A673 (cell line): ENCODE measurements around the gene CHAC2. TPM values are rescaled to one million over a fixed set of nuclear protein-coding genes. Genes with fewer than 3 reads are reported as not detected.

Experiments used
- BruUV-seq: library from RNA; stranded (reverse); fragments of 400-500 nt; replicated peaks from 2 replicates; lab custom pipeline; 2021; lab: Mats Ljungman, UMichigan
- CTCF ChIA-PET: fragments of 300-600 bp; sonication (Branson Sonifier 250); formaldehyde crosslinking; loops from one replicate; lab custom pipeline; 2022; ENCODE audit warnings: antibody characterized with exemption; lab: Charles Lee
- POLR2A ChIA-PET: fragments of 300-600 bp; sonication (Branson Sonifier 250); formaldehyde crosslinking; loops from one replicate; lab custom pipeline; 2022; ENCODE audit warnings: antibody characterized with exemption; ENCODE audit not compliant: low non-redundant PET; lab: Charles Lee
- DNase-seq: peaks from one replicate; pipeline ENCODE4 v3.0.0-alpha.2; 2015; ENCODE audit warnings: low spot score
- H3K27ac ChIP-seq: fragments of 200-600 bp; sonication (generic); 2 replicates; pipeline ENCODE4 v1.5.1; 2016; ENCODE audit warnings: mixed run types, low read depth, mild to moderate bottlenecking, mixed read lengths, antibody characterized with exemption, low read length; ENCODE audit not compliant: poor library complexity, severe bottlenecking
- H3K27me3 ChIP-seq: fragments of 200-600 bp; sonication (generic); replicated peaks from 2 replicates; pipeline ENCODE4 v1.6.1; 2017; ENCODE audit warnings: mixed run types, low read depth, mild to moderate bottlenecking, mixed read lengths, antibody characterized with exemption, low read length; ENCODE audit not compliant: insufficient read depth, poor library complexity
- H3K36me3 ChIP-seq: fragments of 200-600 bp; sonication (generic); 2 replicates; pipeline ENCODE4 v1.6.1; 2016; ENCODE audit warnings: mixed run types, mild to moderate bottlenecking, mixed read lengths, antibody characterized with exemption, low read length; ENCODE audit not compliant: insufficient read depth, poor library complexity, severe bottlenecking
- H3K4me1 ChIP-seq: fragments of 200-600 bp; sonication (generic); 2 replicates; pipeline ENCODE4 v1.6.1; 2017; ENCODE audit warnings: mixed run types, mild to moderate bottlenecking, mixed read lengths, antibody characterized with exemption, low read length; ENCODE audit not compliant: insufficient read depth, poor library complexity, severe bottlenecking
- H3K4me3 ChIP-seq: fragments of 200-600 bp; sonication (generic); 2 replicates; pipeline ENCODE4 v1.5.1; 2016; ENCODE audit warnings: low read depth, mixed run types, mild to moderate bottlenecking, mixed read lengths, low read length; ENCODE audit not compliant: poor library complexity, severe bottlenecking
- H3K9me3 ChIP-seq: fragments of 200-600 bp; sonication (generic); 2 replicates; pipeline ENCODE4 v1.6.1; 2016; ENCODE audit warnings: mixed run types, low read depth, mild to moderate bottlenecking, mixed read lengths, antibody characterized with exemption, low read length; ENCODE audit not compliant: poor library complexity, severe bottlenecking
- EZH2 ChIP-seq: fragments of 200-600 bp; sonication (generic); IDR thresholded peaks from 2 replicates; pipeline ENCODE4 v1.6.1; 2017; ENCODE audit warnings: borderline replicate concordance, low read depth, mild to moderate bottlenecking, mixed read lengths, antibody characterized with exemption, low read length; ENCODE audit not compliant: poor library complexity, severe bottlenecking
- intact Hi-C: fragments of 100-400 bp; cut with micrococcal nuclease; formaldehyde crosslinking; loops from one replicate; pipeline ENCODE4 v1.10.0; 2022; ENCODE audit not compliant: unreplicated experiment
- total RNA-seq: library from RNA; stranded (reverse); gene quantifications from 2 replicates; pipeline ENCODE4 v1.2.3, GENCODE V29; 2021
- TF ChIP-seq, protein P1 (sequence below): fragments of 300-800, 200-600 bp; sonication (generic); conservative IDR thresholded peaks from 2 replicates; pipeline ENCODE4 v1.5.1; 2017; ENCODE audit warnings: low read depth, mild to moderate bottlenecking, antibody characterized with exemption, low read length, moderate library complexity, mixed read lengths

The CHAC2 gene
- total RNA-seq, 1 experiment from 2014 or later = 20.1 TPM

DNA sequence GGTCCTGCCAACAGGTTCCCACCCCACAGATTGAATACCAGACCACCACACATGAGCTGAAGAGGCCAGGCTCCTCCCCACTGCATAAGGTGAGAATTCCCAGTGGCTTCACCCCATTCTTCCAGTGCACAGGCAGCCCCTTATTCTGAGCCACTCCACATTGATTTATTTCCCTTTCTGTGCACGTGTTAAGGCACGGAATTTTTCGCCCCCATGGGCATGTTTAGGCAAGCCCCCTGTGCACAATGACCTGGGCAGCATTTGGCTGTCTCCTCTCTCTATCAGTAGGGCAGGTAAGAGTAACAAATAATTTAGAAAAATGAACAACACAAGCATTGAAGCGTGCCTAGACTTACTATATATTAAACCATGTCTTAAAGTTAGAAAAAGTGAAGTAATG is 15.2 kb upstream of the CHAC2 start:
- no peak overlapping the region for H3K4me3 ChIP-seq
- no peak for TF ChIP-seq EZH2
- TF ChIP-seq, protein P1, sequence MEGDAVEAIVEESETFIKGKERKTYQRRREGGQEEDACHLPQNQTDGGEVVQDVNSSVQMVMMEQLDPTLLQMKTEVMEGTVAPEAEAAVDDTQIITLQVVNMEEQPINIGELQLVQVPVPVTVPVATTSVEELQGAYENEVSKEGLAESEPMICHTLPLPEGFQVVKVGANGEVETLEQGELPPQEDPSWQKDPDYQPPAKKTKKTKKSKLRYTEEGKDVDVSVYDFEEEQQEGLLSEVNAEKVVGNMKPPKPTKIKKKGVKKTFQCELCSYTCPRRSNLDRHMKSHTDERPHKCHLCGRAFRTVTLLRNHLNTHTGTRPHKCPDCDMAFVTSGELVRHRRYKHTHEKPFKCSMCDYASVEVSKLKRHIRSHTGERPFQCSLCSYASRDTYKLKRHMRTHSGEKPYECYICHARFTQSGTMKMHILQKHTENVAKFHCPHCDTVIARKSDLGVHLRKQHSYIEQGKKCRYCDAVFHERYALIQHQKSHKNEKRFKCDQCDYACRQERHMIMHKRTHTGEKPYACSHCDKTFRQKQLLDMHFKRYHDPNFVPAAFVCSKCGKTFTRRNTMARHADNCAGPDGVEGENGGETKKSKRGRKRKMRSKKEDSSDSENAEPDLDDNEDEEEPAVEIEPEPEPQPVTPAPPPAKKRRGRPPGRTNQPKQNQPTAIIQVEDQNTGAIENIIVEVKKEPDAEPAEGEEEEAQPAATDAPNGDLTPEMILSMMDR = no peak
- CTCF ChIA-PET = no interaction called here
- intact Hi-C loops = no loop called here
- POLR2A ChIA-PET = no interaction called here
- no peaks in the 10 kb centered on the region for H3K9me3 ChIP-seq
- no peaks in the 10 kb centered on the region for H3K4me1 ChIP-seq
- BruUV-seq = no TSS peak
- no peak overlapping the region for H3K27ac ChIP-seq
- DNase-seq = no peak
- H3K27me3 ChIP-seq = no peaks in the 10 kb centered on the region
- H3K36me3 ChIP-seq = no peaks in the 10 kb centered on the region

GRCh38 chr2:53753041-53753440 is 14.6 kb upstream of the CHAC2 start:
- no peak for TF ChIP-seq EZH2
- TF ChIP-seq, protein P1 = no peak
- BruUV-seq = no TSS peak

GRCh38 chr2:53755121-53755520 is 12.5 kb upstream of the CHAC2 start:
- POLR2A ChIA-PET = no interaction called here
- no TSS peak for BruUV-seq
- no peak for DNase-seq
- no peak for TF ChIP-seq EZH2
- TF ChIP-seq, protein P1 = no peak
- Histone ChIP-seq H3K9me3 (no peaks in the 10 kb centered on the region), H3K36me3 (no peaks in the 10 kb centered on the region), H3K4me3 (no peak overlapping the region), H3K27ac (no peak overlapping the region), H3K27me3 (no peaks in the 10 kb centered on the region), H3K4me1 (no peaks in the 10 kb centered on the region)
- intact Hi-C loops = no loop called here
- CTCF ChIA-PET = no interaction called here

More at GRCh38 chr2:53753041-53753440, 14.6 kb upstream of the CHAC2 start:
- Histone ChIP-seq H3K27ac (no peak overlapping the region), H3K36me3 (no peaks in the 10 kb centered on the region), H3K4me3 (no peak overlapping the region), H3K27me3 (no peaks in the 10 kb centered on the region), H3K4me1 (no peaks in the 10 kb centered on the region), H3K9me3 (no peaks in the 10 kb centered on the region)
- POLR2A ChIA-PET = no interaction called here
- intact Hi-C loops = no loop called here
- no peak for DNase-seq
- CTCF ChIA-PET = no interaction called here
